ENCODE data around the gene SLC11A1.

GRCh38 chr2:218384975-218385374, 2.9 kb downstream of the SLC11A1 start:
- TF ChIP-seq POLR2AphosphoS5 (IDR thresholded peaks at IDR 0.05; ENCODE audit: low read depth, low read length) (no peak), TAF1 (IDR thresholded peaks at IDR 0.05; ENCODE audit: borderline replicate concordance, low read depth, low read length) (no peak), POLR2A (IDR thresholded peaks at IDR 0.05; ENCODE audit: low read depth, low read length) (no peak)
